Measurements from ENCODE around the gene MTERF4. TPM values are rescaled to one million over a fixed set of nuclear protein-coding genes. Genes with fewer than 3 reads are reported as not detected.

The MTERF4 gene
- total and polyA plus RNA-seq, 2 of the 13 experiments (the other 11 are each of a cell fraction or from before 2014, with no cell fraction given), result 50.5 to 59.8 TPM

GRCh38 chr2:241081190-241081642, 20.9 kb downstream of the MTERF4 start (continued):
- peak; percentile 43; the same call in 1 of the 2 replicates for TF ChIP-seq PATZ1 (CRISPR knock-in tag; IDR thresholded peaks at IDR 0.05)
- TF ChIP-seq KDM2A (CRISPR knock-in tag; IDR thresholded peaks at IDR 0.05; ENCODE audit: borderline replicate concordance, low read depth), result peak; percentile 43
- no peak for TF ChIP-seq ZNF326 (CRISPR knock-in tag; IDR thresholded peaks at IDR 0.05; ENCODE audit: borderline replicate concordance)
- no peak for TF ChIP-seq ZSCAN21 (CRISPR knock-in tag; IDR thresholded peaks at IDR 0.05; ENCODE audit: borderline replicate concordance)
- TF ChIP-seq ZFY (CRISPR knock-in tag; IDR thresholded peaks at IDR 0.05), result peak; percentile 48; the same call in 1 of the 2 replicates
- TF ChIP-seq ZNF777 (CRISPR knock-in tag; IDR thresholded peaks at IDR 0.05), result no peak
- no peak for TF ChIP-seq ZSCAN22 (CRISPR knock-in tag; IDR thresholded peaks at IDR 0.05)
- TF ChIP-seq GPBP1L1 (CRISPR knock-in tag; IDR thresholded peaks at IDR 0.05), result no peak
- no peak for TF ChIP-seq HNRNPUL1 (IDR thresholded peaks at IDR 0.05; ENCODE audit: low read depth, low read length)
- TF ChIP-seq SMAD9 (CRISPR knock-in tag; IDR thresholded peaks at IDR 0.05), result no peak
- TF ChIP-seq TBP (CRISPR knock-in tag; IDR thresholded peaks at IDR 0.05), result no peak
- no peak for TF ChIP-seq ZFP36L1 (CRISPR knock-in tag; IDR thresholded peaks at IDR 0.05)
- no peak for TF ChIP-seq MTA1 (CRISPR knock-in tag; IDR thresholded peaks at IDR 0.05; ENCODE audit: borderline replicate concordance)
- no peak for TF ChIP-seq TSC22D2 (CRISPR knock-in tag; IDR thresholded peaks at IDR 0.05; ENCODE audit: borderline replicate concordance)
- no peak for TF ChIP-seq TRIM22 (IDR thresholded peaks at IDR 0.05)
- TF ChIP-seq CREB3 (CRISPR knock-in tag; IDR thresholded peaks at IDR 0.05), result no peak
- 0 out of 2 replicates have a peak, but pooled peaks have one; percentile 28 for TF ChIP-seq PHF20 (CRISPR knock-in tag; IDR thresholded peaks at IDR 0.05)
- no peak for TF ChIP-seq ZNF841 (CRISPR knock-in tag; IDR thresholded peaks at IDR 0.05; ENCODE audit: borderline replicate concordance)
- no peak for TF ChIP-seq NR2F6 (IDR thresholded peaks at IDR 0.05)
- TF ChIP-seq NR2F6 (CRISPR knock-in tag; IDR thresholded peaks at IDR 0.05), result 0 out of 2 replicates have a peak, but pooled peaks have one; percentile 12
